GM19099 (cell line): Measurements from ENCODE around the gene TARS2.

ENCODE experiments used
- POLR2A ChIP-seq: IDR thresholded peaks from 3 replicates; pipeline ENCODE4 v1.6.1; 2011; ENCODE audit warnings: low read depth; ENCODE audit not compliant: insufficient read length; ENCODE audit errors: extremely low read depth

The TARS2 gene

GRCh38 chr1:150557065-150557600 lies 69.9 kb downstream of the TARS2 start:
- TF ChIP-seq POLR2A: no peak
